ENCODE measurements around the gene MAPK14.

DNA sequence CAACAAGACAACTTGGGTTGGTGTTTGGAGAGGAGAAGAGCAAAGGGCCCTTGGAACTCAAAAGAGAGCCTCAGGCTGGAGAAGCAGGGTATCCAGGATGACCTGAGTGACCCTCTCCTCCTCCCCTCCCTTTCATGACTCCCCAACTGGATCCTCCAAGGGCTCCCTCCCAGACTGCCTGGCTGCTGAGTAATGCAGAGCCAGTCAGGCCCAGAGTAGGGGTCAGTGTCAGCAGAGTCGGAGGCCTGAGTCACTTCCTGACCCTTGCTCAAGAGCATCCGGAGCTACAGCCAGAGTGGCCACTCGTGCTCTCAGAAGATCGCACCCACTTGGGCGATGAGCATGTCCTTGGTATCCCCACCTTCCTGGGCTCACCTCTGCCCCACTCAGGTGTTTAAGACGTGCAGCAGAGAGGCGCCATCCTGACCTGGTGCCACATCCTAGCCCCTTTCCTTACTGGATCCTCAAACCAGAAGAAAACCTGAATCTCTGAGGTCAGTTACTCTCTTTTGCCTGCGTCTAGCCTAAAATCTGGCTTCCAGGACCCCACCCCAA, 99.9 kb downstream of the MAPK14 start:
- TF ChIP-seq, protein P1, sequence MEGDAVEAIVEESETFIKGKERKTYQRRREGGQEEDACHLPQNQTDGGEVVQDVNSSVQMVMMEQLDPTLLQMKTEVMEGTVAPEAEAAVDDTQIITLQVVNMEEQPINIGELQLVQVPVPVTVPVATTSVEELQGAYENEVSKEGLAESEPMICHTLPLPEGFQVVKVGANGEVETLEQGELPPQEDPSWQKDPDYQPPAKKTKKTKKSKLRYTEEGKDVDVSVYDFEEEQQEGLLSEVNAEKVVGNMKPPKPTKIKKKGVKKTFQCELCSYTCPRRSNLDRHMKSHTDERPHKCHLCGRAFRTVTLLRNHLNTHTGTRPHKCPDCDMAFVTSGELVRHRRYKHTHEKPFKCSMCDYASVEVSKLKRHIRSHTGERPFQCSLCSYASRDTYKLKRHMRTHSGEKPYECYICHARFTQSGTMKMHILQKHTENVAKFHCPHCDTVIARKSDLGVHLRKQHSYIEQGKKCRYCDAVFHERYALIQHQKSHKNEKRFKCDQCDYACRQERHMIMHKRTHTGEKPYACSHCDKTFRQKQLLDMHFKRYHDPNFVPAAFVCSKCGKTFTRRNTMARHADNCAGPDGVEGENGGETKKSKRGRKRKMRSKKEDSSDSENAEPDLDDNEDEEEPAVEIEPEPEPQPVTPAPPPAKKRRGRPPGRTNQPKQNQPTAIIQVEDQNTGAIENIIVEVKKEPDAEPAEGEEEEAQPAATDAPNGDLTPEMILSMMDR (conservative IDR thresholded peaks at IDR 0.05 in 1 of 2, IDR thresholded peaks at IDR 0.05 in 1 of 2; ENCODE audit: low read depth in 1 of 2, low read length in 2 of 2) = no peak
- TF ChIP-seq EZH2 (IDR thresholded peaks at IDR 0.05; ENCODE audit: low read length, missing control alignments) = no peak

Data from fibroblast of lung (primary cell).